Measurements from ENCODE around the gene MAPKBP1. TPM values are rescaled to one million over a fixed set of nuclear protein-coding genes. Genes with fewer than 3 reads are reported as not detected.

The MAPKBP1 gene
- polyA plus RNA-seq, 1 experiment, result 8.3 TPM

GRCh38 chr15:41832875-41833274, 58.6 kb downstream of the MAPKBP1 start:
- no peak for DNase-seq (ENCODE audit: low read depth)
- Histone ChIP-seq H3K36me3 (ENCODE audit: control insufficient read depth, insufficient read depth, low read length) (peaks cover 4% of the 10 kb centered on the region), H3K27me3 (ENCODE audit: control insufficient read depth, insufficient read depth, low read length) (no peaks in the 10 kb centered on the region), H3K4me3 (ENCODE audit: low read depth, low read length) (no peak overlapping the region)
- CTCF ChIA-PET, result interaction anchor here (1.3 kb wide), 1 partner anchor 11 kb away, joined by 3 read pairs; no protein-coding TSS in a partner anchor
- POLR2A ChIA-PET, result no interaction called here
- TF ChIP-seq CTCF (IDR thresholded peaks at IDR 0.05; ENCODE audit: insufficient read depth, low read depth, low read length), result no peak

- Histone ChIP-seq H3K4me3 (ENCODE audit: low read depth, low read length) (no peak overlapping the region), H3K27me3 (ENCODE audit: control insufficient read depth, insufficient read depth, low read length) (no peaks in the 10 kb centered on the region), H3K36me3 (ENCODE audit: control insufficient read depth, insufficient read depth, low read length) (peaks cover 4% of the 10 kb centered on the region)
- TF ChIP-seq CTCF (IDR thresholded peaks at IDR 0.05; ENCODE audit: insufficient read depth, low read depth, low read length), result no peak
- ChIA-PET POLR2A (no interaction called here), CTCF (no interaction called here)
- no peak for DNase-seq (ENCODE audit: low read depth)
Observed at GRCh38 chr15:41834096-41834495, 59.8 kb downstream of the MAPKBP1 start.

GRCh38 chr15:41836073-41836472, 61.8 kb downstream of the MAPKBP1 start:
- no peak for TF ChIP-seq CTCF (IDR thresholded peaks at IDR 0.05; ENCODE audit: insufficient read depth, low read depth, low read length)
- peaks cover 5% of the 10 kb centered on the region for H3K36me3 ChIP-seq (ENCODE audit: control insufficient read depth, insufficient read depth, low read length)
- ChIA-PET POLR2A (no interaction called here), CTCF (no interaction called here)
- H3K4me3 ChIP-seq (ENCODE audit: low read depth, low read length), result no peak overlapping the region
- DNase-seq (ENCODE audit: low read depth), result no peak
- H3K27me3 ChIP-seq (ENCODE audit: control insufficient read depth, insufficient read depth, low read length), result no peaks in the 10 kb centered on the region

- Histone ChIP-seq H3K27me3 (ENCODE audit: control insufficient read depth, insufficient read depth, low read length) (no peaks in the 10 kb centered on the region), H3K4me3 (ENCODE audit: low read depth, low read length) (no peak overlapping the region), H3K36me3 (ENCODE audit: control insufficient read depth, insufficient read depth, low read length) (peaks cover 4% of the 10 kb centered on the region)
- DNase-seq (ENCODE audit: low read depth), result no peak
- ChIA-PET POLR2A (no interaction called here), CTCF (no interaction called here)
- TF ChIP-seq CTCF (IDR thresholded peaks at IDR 0.05; ENCODE audit: insufficient read depth, low read depth, low read length), result no peak
Observed at GRCh38 chr15:41836713-41837454, 62.6 kb downstream of the MAPKBP1 start.

- peaks cover 1% of the 10 kb centered on the region; the same call in 1 of the 2 replicates for H3K36me3 ChIP-seq (ENCODE audit: control insufficient read depth, insufficient read depth, low read length)
- no peaks in the 10 kb centered on the region for H3K27me3 ChIP-seq (ENCODE audit: control insufficient read depth, insufficient read depth, low read length)
- DNase-seq (ENCODE audit: low read depth), result no peak
- ChIA-PET POLR2A (no interaction called here), CTCF (interaction anchor here (1.7 kb wide), 1 partner anchor 13 kb away, joined by 4 read pairs; no protein-coding TSS in a partner anchor)
- H3K4me3 ChIP-seq (ENCODE audit: low read depth, low read length), result no peak within 1 kb of the TSS
- TF ChIP-seq CTCF (IDR thresholded peaks at IDR 0.05; ENCODE audit: insufficient read depth, low read depth, low read length), result no peak
Observed at GRCh38 chr15:41838400-41838897, 64.2 kb downstream of the MAPKBP1 start, which contains the start of gene PLA2G4B. Gene PLA2G4B, plus strand, starts transcription at chr15:41838847. Its CDS starts 67 bp downstream, at chr15:41838914.

Measured in BJ (cell line).